Activated T-helper 1 cell treated with anti-CD3 and anti-CD28 coated beads, Interleukin-12 subunit alpha, Interleukin-12 subunit beta, Interleukin-2, Interleukin-4 antibody, amounts not matched to agents 30 ng/mL and 10 ng/mL and 1 ng/mL, durations not matched to agents 14 hours and 24 hours and 36 hours (primary cell): ENCODE results near the gene CD36. TPM values are rescaled to one million over a fixed set of nuclear protein-coding genes. Genes with fewer than 3 reads are reported as not detected.

Experiments
- total RNA-seq: library from RNA; stranded (reverse); gene quantifications from 2 replicates; pipeline ENCODE4 v1.2.3, GENCODE V29; 2022

CD36 gene
- total RNA-seq, 1 donor from 2014 or later: not detected

Other genes starting within 250 kb of the CD36 start
- gene GNAT3, start 126.6 kb upstream of the CD36 start, total RNA-seq: not detected in 2 replicates